ENCODE measurements around the gene USF2. TPM values are rescaled to one million over a fixed set of nuclear protein-coding genes. Genes with fewer than 3 reads are reported as not detected.
"Not testable (repeated sequence)": the region's sequence is repeated elsewhere in the genome, so short reads cannot be mapped to it uniquely, and the experiment has no call there.

USF2 gene
- total RNA-seq, 1 experiment from 2014 or later: 53.5 TPM

- no peak for DNase-seq (ENCODE audit: low spot score)
These were observed 15.7 kb downstream of the USF2 start for GRCh38 chr19:35284153-35285094.

- no peak for DNase-seq (ENCODE audit: low spot score)
These were observed 16.3 kb downstream of the USF2 start for GRCh38 chr19:35285095-35285449.

GRCh38 chr19:35285465-35285864, 16.7 kb downstream of the USF2 start:
- not testable (repeated sequence) for DNase-seq (ENCODE audit: low spot score)

GRCh38 chr19:35286101-35286500, 17.3 kb downstream of the USF2 start:
- DNase-seq (ENCODE audit: low spot score): not testable (repeated sequence)

GRCh38 chr19:35287713-35288112, 19.0 kb downstream of the USF2 start:
- no peak for DNase-seq (ENCODE audit: low spot score)

- no peak for DNase-seq (ENCODE audit: low spot score)
These were observed 19.6 kb downstream of the USF2 start for GRCh38 chr19:35288331-35288730.

GRCh38 chr19:35288906-35289305, 20.1 kb downstream of the USF2 start:
- no peak for DNase-seq (ENCODE audit: low spot score)

GRCh38 chr19:35290381-35291127, 21.8 kb downstream of the USF2 start:
- DNase-seq (ENCODE audit: low spot score): no peak

- no peak for DNase-seq (ENCODE audit: low spot score)
These were observed 22.5 kb downstream of the USF2 start for GRCh38 chr19:35291259-35291658.

- no peak for DNase-seq (ENCODE audit: low spot score)
These were observed 23.2 kb downstream of the USF2 start, which contains the start of gene MAG for GRCh38 chr19:35291916-35292315. Gene MAG, plus strand, starts transcription at chr19:35292161. Its CDS starts 3,248 bp downstream, at chr19:35295409.

- DNase-seq (ENCODE audit: low spot score): no peak
These were observed 23.9 kb downstream of the USF2 start for GRCh38 chr19:35292421-35293362.

- DNase-seq (ENCODE audit: low spot score): no peak
These were observed 24.6 kb downstream of the USF2 start for GRCh38 chr19:35293363-35293739.

- DNase-seq (ENCODE audit: low spot score): no peak
These were observed 25.0 kb downstream of the USF2 start for GRCh38 chr19:35293808-35294207.

GRCh38 chr19:35294328-35294727, 25.6 kb downstream of the USF2 start:
- no peak for DNase-seq (ENCODE audit: low spot score)

GRCh38 chr19:35294859-35295791, 26.4 kb downstream of the USF2 start:
- DNase-seq (ENCODE audit: low spot score): no peak

- DNase-seq (ENCODE audit: low spot score): no peak
These were observed 27.2 kb downstream of the USF2 start for GRCh38 chr19:35295792-35296462.

- DNase-seq (ENCODE audit: low spot score): no peak
These were observed 28.1 kb downstream of the USF2 start for GRCh38 chr19:35296644-35297514.

- no peak for DNase-seq (ENCODE audit: low spot score)
These were observed 28.7 kb downstream of the USF2 start for GRCh38 chr19:35297515-35297848.

GRCh38 chr19:35297922-35298321, 29.2 kb downstream of the USF2 start:
- no peak for DNase-seq (ENCODE audit: low spot score)

Measured in A172 (cell line).